HepG2 (cell line): ENCODE results near the gene PITX3. TPM values are rescaled to one million over a fixed set of nuclear protein-coding genes. Genes with fewer than 3 reads are reported as not detected.

Source experiments
- CCAR2 ChIP-seq: fragments of 200-400 bp; formaldehyde crosslinking; optimal IDR thresholded peaks from 2 replicates; pipeline ENCODE3; 2018; ENCODE audit warnings: low read depth, mild to moderate bottlenecking, low read length, moderate library complexity
- FOXO1 ChIP-seq: sonication (generic); formaldehyde crosslinking; IDR thresholded peaks from 2 replicates; pipeline ENCODE4 v1.4.0; 2020; ENCODE audit warnings: missing genetic modification reagents
- GATAD1 ChIP-seq: IDR thresholded peaks from 2 replicates; pipeline ENCODE4 v1.6.1; 2016; ENCODE audit warnings: missing genetic modification reagents, missing compliant biosample characterization
- HES4 ChIP-seq: sonication (generic); formaldehyde crosslinking; IDR thresholded peaks from 2 replicates; pipeline ENCODE4 v1.9.0; 2021; ENCODE audit warnings: mild to moderate bottlenecking, missing genetic modification reagents, borderline replicate concordance
- HMG20A ChIP-seq: IDR thresholded peaks from 2 replicates; pipeline ENCODE4 v1.6.1; 2016; ENCODE audit warnings: borderline replicate concordance
- HNF4G ChIP-seq, 2 experiments: sonication (generic) in 1 of 2; formaldehyde crosslinking in 1 of 2; IDR thresholded peaks; 2 replicates each; pipeline versions ENCODE4 v1.4.0 to v1.6.1; 2011 to 2020; ENCODE audit warnings: borderline replicate concordance in 2 of 2, low read depth in 2 of 2, mild to moderate bottlenecking in 2 of 2, low read length in 1 of 2, missing genetic modification reagents in 1 of 2, moderate library complexity in 1 of 2
- IKZF1 ChIP-seq: fragments of 450-650 bp; IDR thresholded peaks from 2 replicates; pipeline ENCODE4 v1.7.1; 2016
- IRF2 ChIP-seq: IDR thresholded peaks from 2 replicates; pipeline ENCODE4 v1.6.1; 2018; ENCODE audit warnings: missing genetic modification reagents, missing compliant biosample characterization
- MEF2D ChIP-seq: sonication (generic); formaldehyde crosslinking; IDR thresholded peaks from 2 replicates; pipeline ENCODE4 v1.5.1; 2020; ENCODE audit warnings: mild to moderate bottlenecking, missing genetic modification reagents
- MXI1 ChIP-seq: IDR thresholded peaks from 3 replicates; pipeline ENCODE4 v1.6.1; 2012; ENCODE audit warnings: low read depth, low read length, inconsistent platforms, borderline replicate concordance
- NFKB2 ChIP-seq: sonication (generic); formaldehyde crosslinking; IDR thresholded peaks from 2 replicates; pipeline ENCODE4 v1.4.0; 2020; ENCODE audit warnings: missing genetic modification reagents, borderline replicate concordance
- NR2F6 ChIP-seq, 2 experiments: IDR thresholded peaks; 2 replicates each; pipeline ENCODE4 v1.6.1; 2016; ENCODE audit warnings: antibody characterized with exemption in 1 of 2, mild to moderate bottlenecking in 1 of 2
- ONECUT2 ChIP-seq: sonication (generic); formaldehyde crosslinking; IDR thresholded peaks from 2 replicates; pipeline ENCODE4 v1.4.0; 2020; ENCODE audit warnings: missing genetic modification reagents
- PRPF4 ChIP-seq: fragments of 200-400 bp; formaldehyde crosslinking; IDR thresholded peaks from 2 replicates; pipeline ENCODE4 v1.6.1; 2016; ENCODE audit warnings: low read length, low read depth; ENCODE audit not compliant: poor library complexity, severe bottlenecking
- SP5 ChIP-seq: IDR thresholded peaks from 2 replicates; pipeline ENCODE4 v1.6.1; 2016; ENCODE audit warnings: low read depth, borderline replicate concordance
- USF2 ChIP-seq, 2 experiments: sonication (generic) in 1 of 2; formaldehyde crosslinking in 1 of 2; IDR thresholded peaks; 2 replicates each; pipeline versions ENCODE4 v1.5.1 to v1.6.1; 2011 to 2020; ENCODE audit warnings: borderline replicate concordance in 1 of 2, low read depth in 1 of 2, low read length in 1 of 2, mild to moderate bottlenecking in 1 of 2, missing genetic modification reagents in 1 of 2, moderate library complexity in 1 of 2
- ZFP37 ChIP-seq: sonication (generic); formaldehyde crosslinking; IDR thresholded peaks from 2 replicates; pipeline ENCODE4 v1.4.0; 2020; ENCODE audit warnings: missing genetic modification reagents, borderline replicate concordance
- ZMYM4 ChIP-seq: sonication (generic); formaldehyde crosslinking; IDR thresholded peaks from 2 replicates; pipeline ENCODE4 v1.8.1; 2023; ENCODE audit warnings: mild to moderate bottlenecking, missing genetic modification reagents
- ZNF296 ChIP-seq: sonication (generic); formaldehyde crosslinking; conservative IDR thresholded peaks from 2 replicates; pipeline ENCODE4 v1.5.0; 2020; ENCODE audit warnings: mild to moderate bottlenecking, missing genetic modification reagents
- ZNF451 ChIP-seq: sonication (generic); formaldehyde crosslinking; IDR thresholded peaks from 2 replicates; pipeline ENCODE4 v1.5.0; 2020; ENCODE audit warnings: mild to moderate bottlenecking, missing genetic modification reagents
- ZNF607 ChIP-seq: sonication (generic); formaldehyde crosslinking; IDR thresholded peaks from 2 replicates; pipeline ENCODE4 v1.5.1; 2020; ENCODE audit warnings: missing genetic modification reagents, mild to moderate bottlenecking, borderline replicate concordance
- polyA plus RNA-seq, 8 experiments: library from polyadenylated mRNA; depleted of rRNA in 3 of 8; stranded (reverse) in 7 of 8; unstranded in 1 of 8; fragments of >200 nt; fragmentation: Illumina TruSeq in 4 of 8; extraction: Trizol in 4 of 8; gene quantifications; 2 replicates each; pipeline versions ENCODE4 v1.2.1 to v1.2.3, GENCODE V29; 2011 to 2016; ENCODE audit warnings: low read depth in 4 of 8, missing spikeins in 1 of 8, mixed read lengths in 1 of 8; ENCODE audit not compliant: insufficient read depth in 1 of 8
- total RNA-seq, 5 experiments: library from RNA; depleted of rRNA; stranded (reverse); fragments of >200 nt; fragmentation: Illumina TruSeq; extraction: Trizol; gene quantifications; 2 replicates each; pipeline ENCODE4 v1.2.3, GENCODE V29; 2016; ENCODE audit warnings: low read depth in 1 of 5
- TF ChIP-seq, protein P1 (sequence below): sonication (generic); formaldehyde crosslinking; IDR thresholded peaks from 2 replicates; pipeline ENCODE4 v1.8.1; 2023; ENCODE audit warnings: mild to moderate bottlenecking, missing genetic modification reagents
- TF ChIP-seq, protein P2 (sequence below): sonication (generic); formaldehyde crosslinking; IDR thresholded peaks from 2 replicates; pipeline ENCODE4 v1.8.0; 2022; ENCODE audit warnings: mild to moderate bottlenecking, missing genetic modification reagents

Gene PITX3
- total and polyA plus RNA-seq, 2 of the 13 experiments (the other 11 are each of a cell fraction or from before 2014, with no cell fraction given) = not detected

GRCh38 chr10:102225646-102226541 lies 15.4 kb downstream of the PITX3 start, which contains the start of gene ELOVL3 (continued):
- peak; percentile 97 for TF ChIP-seq NFKB2 (CRISPR knock-in tag)
- no peak for TF ChIP-seq ONECUT2 (CRISPR knock-in tag)
- TF ChIP-seq NR2F6 (IDR thresholded peaks at IDR 0.05) = no peak
- TF ChIP-seq NR2F6 (CRISPR knock-in tag; IDR thresholded peaks at IDR 0.05) = no peak
- TF ChIP-seq HMG20A (CRISPR knock-in tag) = 0 out of 2 replicates have a peak, but pooled peaks have one; percentile 24
- no peak for TF ChIP-seq GATAD1 (CRISPR knock-in tag)
- peak; percentile 93 for TF ChIP-seq HES4
- TF ChIP-seq ZNF296 = peak; percentile 73; the same call in 1 of the 2 replicates
- TF ChIP-seq ZNF607 (CRISPR knock-in tag) = peak; percentile 95
- TF ChIP-seq MEF2D = peak; percentile 84; the same call in 1 of the 2 replicates
- TF ChIP-seq CCAR2 = no peak
- TF ChIP-seq, protein P1, sequence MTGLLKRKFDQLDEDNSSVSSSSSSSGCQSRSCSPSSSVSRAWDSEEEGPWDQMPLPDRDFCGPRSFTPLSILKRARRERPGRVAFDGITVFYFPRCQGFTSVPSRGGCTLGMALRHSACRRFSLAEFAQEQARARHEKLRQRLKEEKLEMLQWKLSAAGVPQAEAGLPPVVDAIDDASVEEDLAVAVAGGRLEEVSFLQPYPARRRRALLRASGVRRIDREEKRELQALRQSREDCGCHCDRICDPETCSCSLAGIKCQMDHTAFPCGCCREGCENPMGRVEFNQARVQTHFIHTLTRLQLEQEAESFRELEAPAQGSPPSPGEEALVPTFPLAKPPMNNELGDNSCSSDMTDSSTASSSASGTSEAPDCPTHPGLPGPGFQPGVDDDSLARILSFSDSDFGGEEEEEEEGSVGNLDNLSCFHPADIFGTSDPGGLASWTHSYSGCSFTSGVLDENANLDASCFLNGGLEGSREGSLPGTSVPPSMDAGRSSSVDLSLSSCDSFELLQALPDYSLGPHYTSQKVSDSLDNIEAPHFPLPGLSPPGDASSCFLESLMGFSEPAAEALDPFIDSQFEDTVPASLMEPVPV = peak; percentile 79; the same call in 1 of the 2 replicates
- TF ChIP-seq FOXO1 (CRISPR knock-in tag) = peak; percentile 34; the same call in 1 of the 2 replicates
- peak; percentile 66; the same call in 1 of the 2 replicates for TF ChIP-seq SP5 (CRISPR knock-in tag)
- no peak for TF ChIP-seq HNF4G (IDR thresholded peaks at IDR 0.05; ENCODE audit: borderline replicate concordance, low read depth, low read length)
- no peak for TF ChIP-seq HNF4G (CRISPR knock-in tag; IDR thresholded peaks at IDR 0.05; ENCODE audit: borderline replicate concordance, low read depth)
- no peak for TF ChIP-seq PRPF4
- TF ChIP-seq, protein P2, sequence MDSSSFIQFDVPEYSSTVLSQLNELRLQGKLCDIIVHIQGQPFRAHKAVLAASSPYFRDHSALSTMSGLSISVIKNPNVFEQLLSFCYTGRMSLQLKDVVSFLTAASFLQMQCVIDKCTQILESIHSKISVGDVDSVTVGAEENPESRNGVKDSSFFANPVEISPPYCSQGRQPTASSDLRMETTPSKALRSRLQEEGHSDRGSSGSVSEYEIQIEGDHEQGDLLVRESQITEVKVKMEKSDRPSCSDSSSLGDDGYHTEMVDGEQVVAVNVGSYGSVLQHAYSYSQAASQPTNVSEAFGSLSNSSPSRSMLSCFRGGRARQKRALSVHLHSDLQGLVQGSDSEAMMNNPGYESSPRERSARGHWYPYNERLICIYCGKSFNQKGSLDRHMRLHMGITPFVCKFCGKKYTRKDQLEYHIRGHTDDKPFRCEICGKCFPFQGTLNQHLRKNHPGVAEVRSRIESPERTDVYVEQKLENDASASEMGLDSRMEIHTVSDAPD (CRISPR knock-in tag) = peak; percentile 78; the same call in 1 of the 2 replicates
- no peak; the same call in 1 of the 2 replicates for TF ChIP-seq ZFP37 (CRISPR knock-in tag)
- TF ChIP-seq IRF2 (CRISPR knock-in tag) = peak; percentile 47; the same call in 1 of the 2 replicates
- TF ChIP-seq IKZF1 = no peak
- no peak for TF ChIP-seq USF2 (IDR thresholded peaks at IDR 0.05; ENCODE audit: low read depth, low read length)
- TF ChIP-seq USF2 (CRISPR knock-in tag; IDR thresholded peaks at IDR 0.05; ENCODE audit: borderline replicate concordance) = no peak; the same call in 1 of the 2 replicates
- peak; percentile 65; the same call in 1 of the 3 replicates for TF ChIP-seq MXI1
- peak; percentile 76; the same call in 1 of the 2 replicates for TF ChIP-seq ZMYM4
- peak; percentile 96 for TF ChIP-seq ZNF451
